ENCODE measurements around the gene STAT3.

The STAT3 gene

DNA sequence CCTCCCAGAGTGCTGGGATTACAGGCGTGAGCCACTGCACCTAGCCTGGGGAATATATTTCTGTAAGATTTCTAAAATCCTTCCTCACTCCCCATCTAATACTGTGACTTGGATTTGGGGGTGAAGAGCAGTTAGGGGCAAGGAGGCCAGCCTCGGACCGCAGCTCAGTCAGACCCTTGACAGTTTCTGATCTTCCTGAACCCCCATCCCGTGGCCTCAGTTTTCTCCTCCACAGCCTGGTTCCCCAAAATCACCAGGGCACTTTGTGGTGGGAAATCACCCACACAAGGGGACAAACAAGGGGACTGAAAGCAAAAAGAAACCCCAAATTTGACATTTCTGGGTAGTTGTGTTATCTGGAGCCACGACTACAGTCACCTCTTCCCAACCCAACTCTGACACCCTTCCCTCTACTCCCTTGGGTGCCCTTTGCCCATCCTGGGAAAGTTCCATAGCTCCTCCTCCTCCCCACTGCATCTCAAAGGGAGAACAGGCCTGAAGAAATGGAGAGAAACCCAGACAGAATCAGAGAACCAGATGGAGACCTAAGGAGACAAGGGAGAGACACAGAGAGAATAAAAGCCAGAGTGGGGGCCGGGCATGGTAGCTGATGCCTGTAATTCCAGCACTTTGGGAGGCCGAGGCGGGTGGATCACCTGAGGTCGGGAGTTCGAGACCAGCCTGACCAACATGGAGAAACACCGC is 102.7 kb downstream of the STAT3 start:
- no peaks in the 10 kb centered on the region for H3K27me3 ChIP-seq (ENCODE audit: insufficient read depth, poor library complexity, severe bottlenecking)
- no peak for DNase-seq (ENCODE audit: low read depth in 1 of 2, low spot score in 1 of 2)
- H3K27ac ChIP-seq (replicated peaks) = no peak overlapping the region
- TF ChIP-seq GABPA (IDR thresholded peaks at IDR 0.05; ENCODE audit: low read depth) (no peak), SPI1 (IDR thresholded peaks at IDR 0.05; ENCODE audit: borderline replicate concordance, low read depth) (no peak), POLR2AphosphoS5 (IDR thresholded peaks at IDR 0.05; ENCODE audit: low read depth) (no peak)
- TF ChIP-seq, protein P1, sequence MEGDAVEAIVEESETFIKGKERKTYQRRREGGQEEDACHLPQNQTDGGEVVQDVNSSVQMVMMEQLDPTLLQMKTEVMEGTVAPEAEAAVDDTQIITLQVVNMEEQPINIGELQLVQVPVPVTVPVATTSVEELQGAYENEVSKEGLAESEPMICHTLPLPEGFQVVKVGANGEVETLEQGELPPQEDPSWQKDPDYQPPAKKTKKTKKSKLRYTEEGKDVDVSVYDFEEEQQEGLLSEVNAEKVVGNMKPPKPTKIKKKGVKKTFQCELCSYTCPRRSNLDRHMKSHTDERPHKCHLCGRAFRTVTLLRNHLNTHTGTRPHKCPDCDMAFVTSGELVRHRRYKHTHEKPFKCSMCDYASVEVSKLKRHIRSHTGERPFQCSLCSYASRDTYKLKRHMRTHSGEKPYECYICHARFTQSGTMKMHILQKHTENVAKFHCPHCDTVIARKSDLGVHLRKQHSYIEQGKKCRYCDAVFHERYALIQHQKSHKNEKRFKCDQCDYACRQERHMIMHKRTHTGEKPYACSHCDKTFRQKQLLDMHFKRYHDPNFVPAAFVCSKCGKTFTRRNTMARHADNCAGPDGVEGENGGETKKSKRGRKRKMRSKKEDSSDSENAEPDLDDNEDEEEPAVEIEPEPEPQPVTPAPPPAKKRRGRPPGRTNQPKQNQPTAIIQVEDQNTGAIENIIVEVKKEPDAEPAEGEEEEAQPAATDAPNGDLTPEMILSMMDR (IDR thresholded peaks at IDR 0.05; ENCODE audit: insufficient read depth, low read length) = no peak
- TF ChIP-seq, protein P2, sequence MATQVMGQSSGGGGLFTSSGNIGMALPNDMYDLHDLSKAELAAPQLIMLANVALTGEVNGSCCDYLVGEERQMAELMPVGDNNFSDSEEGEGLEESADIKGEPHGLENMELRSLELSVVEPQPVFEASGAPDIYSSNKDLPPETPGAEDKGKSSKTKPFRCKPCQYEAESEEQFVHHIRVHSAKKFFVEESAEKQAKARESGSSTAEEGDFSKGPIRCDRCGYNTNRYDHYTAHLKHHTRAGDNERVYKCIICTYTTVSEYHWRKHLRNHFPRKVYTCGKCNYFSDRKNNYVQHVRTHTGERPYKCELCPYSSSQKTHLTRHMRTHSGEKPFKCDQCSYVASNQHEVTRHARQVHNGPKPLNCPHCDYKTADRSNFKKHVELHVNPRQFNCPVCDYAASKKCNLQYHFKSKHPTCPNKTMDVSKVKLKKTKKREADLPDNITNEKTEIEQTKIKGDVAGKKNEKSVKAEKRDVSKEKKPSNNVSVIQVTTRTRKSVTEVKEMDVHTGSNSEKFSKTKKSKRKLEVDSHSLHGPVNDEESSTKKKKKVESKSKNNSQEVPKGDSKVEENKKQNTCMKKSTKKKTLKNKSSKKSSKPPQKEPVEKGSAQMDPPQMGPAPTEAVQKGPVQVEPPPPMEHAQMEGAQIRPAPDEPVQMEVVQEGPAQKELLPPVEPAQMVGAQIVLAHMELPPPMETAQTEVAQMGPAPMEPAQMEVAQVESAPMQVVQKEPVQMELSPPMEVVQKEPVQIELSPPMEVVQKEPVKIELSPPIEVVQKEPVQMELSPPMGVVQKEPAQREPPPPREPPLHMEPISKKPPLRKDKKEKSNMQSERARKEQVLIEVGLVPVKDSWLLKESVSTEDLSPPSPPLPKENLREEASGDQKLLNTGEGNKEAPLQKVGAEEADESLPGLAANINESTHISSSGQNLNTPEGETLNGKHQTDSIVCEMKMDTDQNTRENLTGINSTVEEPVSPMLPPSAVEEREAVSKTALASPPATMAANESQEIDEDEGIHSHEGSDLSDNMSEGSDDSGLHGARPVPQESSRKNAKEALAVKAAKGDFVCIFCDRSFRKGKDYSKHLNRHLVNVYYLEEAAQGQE (IDR thresholded peaks at IDR 0.05; ENCODE audit: insufficient replicate concordance, low read depth) = no peak
- no peak overlapping the region for H3K4me3 ChIP-seq (replicated peaks; ENCODE audit: insufficient read depth, low read length)

DNA sequence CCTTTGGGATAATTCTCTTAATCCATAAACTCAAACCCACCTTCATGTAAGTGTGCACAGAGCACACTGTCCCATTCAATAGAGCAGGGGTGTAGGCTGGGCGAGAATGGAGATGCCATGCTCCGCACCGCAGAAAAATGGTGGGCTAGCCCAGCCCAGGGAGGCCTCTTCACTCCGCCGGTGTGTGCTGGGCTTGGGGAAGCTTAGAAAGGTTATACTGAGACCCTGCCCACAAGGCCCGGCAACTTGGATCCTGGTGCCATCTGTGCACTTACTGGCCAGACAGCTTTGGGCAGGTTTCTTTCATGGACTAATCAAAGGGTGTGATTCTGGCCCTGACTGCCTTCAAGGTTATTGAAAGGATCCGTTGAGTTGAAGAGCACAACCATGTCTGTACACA is 103.7 kb downstream of the STAT3 start:
- Histone ChIP-seq H3K27ac (replicated peaks) (no peak overlapping the region), H3K27me3 (ENCODE audit: insufficient read depth, poor library complexity, severe bottlenecking) (no peaks in the 10 kb centered on the region), H3K4me3 (replicated peaks; ENCODE audit: insufficient read depth, low read length) (no peak overlapping the region)
- TF ChIP-seq POLR2AphosphoS5 (IDR thresholded peaks at IDR 0.05; ENCODE audit: low read depth) (no peak), SPI1 (IDR thresholded peaks at IDR 0.05; ENCODE audit: borderline replicate concordance, low read depth) (no peak), GABPA (IDR thresholded peaks at IDR 0.05; ENCODE audit: low read depth) (no peak)
- TF ChIP-seq, protein P1 (IDR thresholded peaks at IDR 0.05; ENCODE audit: insufficient read depth, low read length) = no peak
- TF ChIP-seq, protein P2 (IDR thresholded peaks at IDR 0.05; ENCODE audit: insufficient replicate concordance, low read depth) = no peak
- no peak for DNase-seq (ENCODE audit: low read depth in 1 of 2, low spot score in 1 of 2)

DNA sequence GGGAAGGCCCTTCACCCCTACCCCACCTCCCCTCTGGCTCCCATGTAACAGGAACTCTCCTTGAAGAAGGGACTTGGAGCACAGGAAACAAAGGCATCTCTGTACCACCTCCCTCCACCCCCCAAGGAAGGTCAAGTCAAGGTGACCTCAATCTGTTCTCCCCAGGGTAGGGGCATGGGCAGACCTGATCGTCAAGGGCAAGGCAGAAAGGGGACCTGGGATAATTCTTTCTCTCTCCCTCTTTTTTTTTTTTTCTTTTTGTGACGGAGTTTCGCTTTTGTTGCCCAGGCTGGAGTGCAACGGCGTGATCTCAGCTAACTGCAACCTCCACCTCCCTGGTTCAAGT is 104.2 kb downstream of the STAT3 start:
- no peak overlapping the region for H3K27ac ChIP-seq (replicated peaks)
- TF ChIP-seq, protein P1 (IDR thresholded peaks at IDR 0.05; ENCODE audit: insufficient read depth, low read length) = no peak
- TF ChIP-seq SPI1 (IDR thresholded peaks at IDR 0.05; ENCODE audit: borderline replicate concordance, low read depth) = no peak
- no peak for TF ChIP-seq POLR2AphosphoS5 (IDR thresholded peaks at IDR 0.05; ENCODE audit: low read depth)
- TF ChIP-seq GABPA (IDR thresholded peaks at IDR 0.05; ENCODE audit: low read depth) = no peak
- TF ChIP-seq, protein P2 (IDR thresholded peaks at IDR 0.05; ENCODE audit: insufficient replicate concordance, low read depth) = no peak
- H3K27me3 ChIP-seq (ENCODE audit: insufficient read depth, poor library complexity, severe bottlenecking) = no peaks in the 10 kb centered on the region
- DNase-seq (ENCODE audit: low read depth in 1 of 2, low spot score in 1 of 2) = no peak
- H3K4me3 ChIP-seq (replicated peaks; ENCODE audit: insufficient read depth, low read length) = no peak overlapping the region
